Smooth muscle cell (in vitro differentiated cells): Measurements from ENCODE around the gene SLC25A45. TPM values are rescaled to one million over a fixed set of nuclear protein-coding genes. Genes with fewer than 3 reads are reported as not detected.
A peak's percentile ranks its signal among the peaks of the same experiment; 100 is the strongest.

ENCODE experiments used
- DNase-seq: peaks from one replicate; lab custom pipeline; 2025; ENCODE audit not compliant: unreplicated experiment; lab: John Stamatoyannopoulos, UW
- H2AFZ ChIP-seq: fragments of 200-600 bp; sonication (generic); 2 replicates; pipeline ENCODE4 v1.6.0; 2016; ENCODE audit warnings: antibody characterized with exemption, low read depth, mild to moderate bottlenecking
- H3F3A ChIP-seq: fragments of 200-600 bp; sonication (generic); 2 replicates; pipeline ENCODE4 v1.6.0; 2017; ENCODE audit warnings: antibody characterized with exemption, low read depth
- H3K27ac ChIP-seq: fragments of 200-600 bp; sonication (generic); 2 replicates; pipeline ENCODE4 v1.5.1; 2016; ENCODE audit warnings: low read depth, mild to moderate bottlenecking
- H3K27me3 ChIP-seq: fragments of 200-600 bp; sonication (generic); 2 replicates; pipeline ENCODE4 v1.6.1; 2016; ENCODE audit warnings: low read depth, mild to moderate bottlenecking
- H3K36me3 ChIP-seq: fragments of 200-600 bp; sonication (generic); 2 replicates; pipeline ENCODE4 v1.5.1; 2016; ENCODE audit warnings: low read depth
- H3K4me1 ChIP-seq: fragments of 200-600 bp; sonication (generic); 2 replicates; pipeline ENCODE4 v1.5.1; 2016; ENCODE audit warnings: low read depth
- H3K4me2 ChIP-seq: fragments of 200-600 bp; sonication (generic); 2 replicates; pipeline ENCODE4 v1.6.0; 2016; ENCODE audit warnings: mild to moderate bottlenecking
- H3K4me3 ChIP-seq: fragments of 200-600 bp; sonication (generic); 2 replicates; pipeline ENCODE4 v1.5.1; 2016; ENCODE audit warnings: mild to moderate bottlenecking
- H3K79me2 ChIP-seq: fragments of 200-600 bp; sonication (generic); 2 replicates; pipeline ENCODE4 v1.6.0; 2016; ENCODE audit warnings: low read depth, mild to moderate bottlenecking
- H3K9ac ChIP-seq: fragments of 200-600 bp; sonication (generic); 2 replicates; pipeline ENCODE4 v1.6.0; 2016; ENCODE audit warnings: low read depth
- H3K9me3 ChIP-seq: fragments of 200-600 bp; sonication (generic); replicated peaks from 2 replicates; pipeline ENCODE4 v1.5.1; 2016; ENCODE audit warnings: low read depth
- H4K20me1 ChIP-seq: fragments of 200-600 bp; sonication (generic); 2 replicates; pipeline ENCODE4 v1.6.0; 2016; ENCODE audit warnings: low read depth
- WGBS: methylation state at CpG from one replicate; pipeline ENCODE4 v1.1.7; 2016; ENCODE audit warnings: low lambda C conversion rate; 5-methylcytosine and 5-hydroxymethylcytosine counted together
- polyA plus RNA-seq: library from polyadenylated mRNA; unstranded; fragments of >200 nt; fragmentation: Nextera tagmentation; extraction: Ambion mirVana; gene quantifications from 2 replicates; pipeline ENCODE4 v1.2.1, GENCODE V29; 2016
- total RNA-seq: library from RNA; depleted of rRNA; stranded (reverse); fragments of >200 nt; gene quantifications from 2 replicates; pipeline ENCODE4 v1.2.3, GENCODE V29; 2014
- TF ChIP-seq, protein P1 (sequence below): fragments of 200-600 bp; sonication (generic); IDR thresholded peaks from 2 replicates; pipeline ENCODE4 v1.5.1; 2017; ENCODE audit warnings: borderline replicate concordance, mild to moderate bottlenecking, antibody characterized with exemption; ENCODE audit not compliant: insufficient read depth, poor library complexity, severe bottlenecking

Gene SLC25A45
- total and polyA plus RNA-seq, 2 experiments from 2014 or later, result 0.81 to 3.4 TPM

DNA sequence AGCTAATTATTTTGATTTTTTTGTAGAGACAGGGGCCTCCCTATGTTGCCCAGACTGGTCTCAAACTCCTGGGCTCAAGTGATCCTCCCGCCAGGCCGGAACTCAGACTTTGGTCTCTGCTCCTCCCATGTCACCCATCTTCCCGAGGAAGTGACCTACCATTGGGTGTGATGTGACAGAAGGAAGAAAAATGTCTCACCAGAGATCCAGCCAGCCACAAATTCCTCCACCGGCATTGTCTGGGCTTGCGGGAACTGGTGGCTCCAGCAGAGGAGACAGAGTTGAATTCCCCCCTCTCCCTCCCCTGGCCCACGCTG lies 772 bp downstream of the SLC25A45 start:
- Histone ChIP-seq H3F3A (peaks cover 24% of the 10 kb centered on the region), H3K79me2 (peaks cover 2% of the 10 kb centered on the region), H3K36me3 (no peaks in the 10 kb centered on the region), H3K4me1 (peaks cover 13% of the 10 kb centered on the region), H3K27ac (peak overlapping the region; percentile 97), H3K27me3 (no peaks in the 10 kb centered on the region), H3K4me3 (peak overlapping the region; percentile 19), H3K4me2 (peak overlapping the region; percentile 77), H3K9me3 (no peaks in the 10 kb centered on the region), H2AFZ (no peak overlapping the region), H4K20me1 (no peaks in the 10 kb centered on the region), H3K9ac (peak overlapping the region; percentile 90)
- DNase-seq, result no peak
- 8% methylated on average over 6 of the region's 6 CpGs for WGBS
- TF ChIP-seq, protein P1, sequence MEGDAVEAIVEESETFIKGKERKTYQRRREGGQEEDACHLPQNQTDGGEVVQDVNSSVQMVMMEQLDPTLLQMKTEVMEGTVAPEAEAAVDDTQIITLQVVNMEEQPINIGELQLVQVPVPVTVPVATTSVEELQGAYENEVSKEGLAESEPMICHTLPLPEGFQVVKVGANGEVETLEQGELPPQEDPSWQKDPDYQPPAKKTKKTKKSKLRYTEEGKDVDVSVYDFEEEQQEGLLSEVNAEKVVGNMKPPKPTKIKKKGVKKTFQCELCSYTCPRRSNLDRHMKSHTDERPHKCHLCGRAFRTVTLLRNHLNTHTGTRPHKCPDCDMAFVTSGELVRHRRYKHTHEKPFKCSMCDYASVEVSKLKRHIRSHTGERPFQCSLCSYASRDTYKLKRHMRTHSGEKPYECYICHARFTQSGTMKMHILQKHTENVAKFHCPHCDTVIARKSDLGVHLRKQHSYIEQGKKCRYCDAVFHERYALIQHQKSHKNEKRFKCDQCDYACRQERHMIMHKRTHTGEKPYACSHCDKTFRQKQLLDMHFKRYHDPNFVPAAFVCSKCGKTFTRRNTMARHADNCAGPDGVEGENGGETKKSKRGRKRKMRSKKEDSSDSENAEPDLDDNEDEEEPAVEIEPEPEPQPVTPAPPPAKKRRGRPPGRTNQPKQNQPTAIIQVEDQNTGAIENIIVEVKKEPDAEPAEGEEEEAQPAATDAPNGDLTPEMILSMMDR, result no peak

DNA sequence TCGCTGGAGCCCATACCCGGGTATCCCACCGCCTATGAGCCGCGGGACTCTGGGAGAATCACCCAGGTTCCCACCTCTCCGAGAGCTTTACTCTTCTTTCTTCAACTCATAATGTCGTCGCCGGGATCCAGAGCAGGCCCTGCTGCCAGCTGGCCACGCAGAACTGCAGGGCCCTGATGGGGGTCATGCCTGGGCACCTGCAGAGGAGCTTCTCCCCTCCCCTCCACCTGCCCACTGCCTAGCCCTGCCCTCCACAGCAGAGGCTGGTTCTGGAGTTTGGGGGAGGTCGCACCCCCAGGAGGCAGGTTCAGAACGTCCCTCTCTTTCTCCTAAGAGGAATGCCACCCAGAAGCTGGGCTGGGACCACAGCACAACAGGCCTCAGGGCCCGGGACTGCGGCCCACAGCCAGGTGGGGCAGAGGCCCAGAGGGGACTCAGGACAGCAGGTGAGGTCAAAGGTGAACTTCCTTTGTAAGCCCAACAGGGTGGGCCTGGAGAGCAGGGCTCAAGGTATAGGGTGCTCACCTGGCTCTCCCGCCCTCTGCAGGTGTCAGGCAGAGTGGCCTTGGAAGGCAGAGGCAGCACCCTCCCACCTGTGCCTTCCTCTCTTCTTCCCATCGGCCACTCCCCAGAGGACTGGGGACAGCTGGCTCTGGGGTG lies 1.9 kb downstream of the SLC25A45 start:
- Histone ChIP-seq H3F3A (peaks cover 18% of the 10 kb centered on the region), H3K4me3 (no peak overlapping the region), H3K4me1 (peaks cover 8% of the 10 kb centered on the region), H3K27ac (peak overlapping the region; percentile 97), H3K27me3 (no peaks in the 10 kb centered on the region), H3K4me2 (no peak overlapping the region), H3K36me3 (no peaks in the 10 kb centered on the region), H2AFZ (no peak overlapping the region), H3K9me3 (no peaks in the 10 kb centered on the region), H4K20me1 (no peaks in the 10 kb centered on the region), H3K79me2 (no peaks in the 10 kb centered on the region), H3K9ac (no peak overlapping the region)
- WGBS, result 96% methylated on average over 16 of the region's 16 CpGs
- TF ChIP-seq, protein P1, result no peak
- DNase-seq, result no peak

DNA sequence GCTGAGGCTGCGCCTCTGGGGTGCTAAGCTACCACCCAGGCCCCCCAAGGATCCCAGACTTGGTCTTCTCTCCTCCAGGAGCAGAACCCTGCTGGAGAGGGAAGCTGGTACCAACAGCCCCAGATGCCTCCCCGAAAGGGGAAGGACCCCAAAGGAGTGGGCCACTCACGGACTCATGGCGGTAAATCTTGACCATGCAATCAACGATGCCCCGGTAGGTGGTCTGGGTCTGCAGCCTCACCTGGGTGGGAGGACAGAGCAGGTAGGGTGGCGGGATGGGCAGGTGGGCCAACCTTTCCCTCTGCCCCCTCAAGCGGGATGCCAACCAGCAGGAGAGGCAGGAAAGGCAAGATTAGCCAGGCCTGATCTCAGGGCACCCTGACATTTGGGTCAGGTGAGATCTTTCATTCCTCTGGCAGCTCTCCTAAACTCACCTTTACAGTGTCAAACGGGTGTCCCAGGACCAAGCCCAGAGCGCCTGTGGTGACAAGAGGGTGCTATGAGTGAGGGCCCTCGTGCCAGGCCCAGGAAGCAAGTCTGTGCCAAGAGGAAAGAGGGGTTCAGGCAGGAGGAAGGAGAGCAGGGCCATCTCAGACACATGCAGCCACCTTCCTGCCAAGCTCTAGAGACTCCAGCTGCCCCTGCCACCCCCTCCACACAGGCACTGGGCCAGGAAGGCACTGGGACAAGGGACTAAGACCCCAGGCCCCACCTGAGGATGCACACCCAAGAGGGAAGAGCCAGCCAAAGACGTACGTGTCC lies 2.6 kb downstream of the SLC25A45 start:
- H4K20me1 ChIP-seq, result no peaks in the 10 kb centered on the region
- no peak overlapping the region for H2AFZ ChIP-seq
- H3K79me2 ChIP-seq, result no peaks in the 10 kb centered on the region
- no peaks in the 10 kb centered on the region for H3K9me3 ChIP-seq
- no peaks in the 10 kb centered on the region for H3K36me3 ChIP-seq
- TF ChIP-seq, protein P1, result no peak
- no peaks in the 10 kb centered on the region for H3K27me3 ChIP-seq
- WGBS, result 96% methylated on average over 13 of the region's 13 CpGs
- no peak overlapping the region for H3K9ac ChIP-seq
- no peak overlapping the region for H3K4me3 ChIP-seq
- DNase-seq, result no peak
- H3K27ac ChIP-seq, result no peak overlapping the region
- no peak overlapping the region for H3K4me2 ChIP-seq
- H3K4me1 ChIP-seq, result peaks cover 8% of the 10 kb centered on the region
- H3F3A ChIP-seq, result peaks cover 17% of the 10 kb centered on the region
